DMS79 treated with DMSO at 0.1 percent for 48 hours (cell line): Measurements from ENCODE around the gene MUC5AC.
"Not testable (repeated sequence)": the region's sequence is repeated elsewhere in the genome, so short reads cannot be mapped to it uniquely, and the experiment has no call there.

Source experiments
- DNase-seq: peaks from one replicate; lab custom pipeline; 2025; lab: John Stamatoyannopoulos, UW

The MUC5AC gene

GRCh38 chr11:1147792-1148191 lies 10.0 kb upstream of the MUC5AC start:
- no peak for DNase-seq

- no peak for DNase-seq
These were observed 9.0 kb upstream of the MUC5AC start for GRCh38 chr11:1148752-1149180.

GRCh38 chr11:1149545-1149944 lies 8.2 kb upstream of the MUC5AC start:
- no peak for DNase-seq

GRCh38 chr11:1150116-1150515 lies 7.6 kb upstream of the MUC5AC start:
- DNase-seq, result no peak

- no peak for DNase-seq
These were observed 6.9 kb upstream of the MUC5AC start for GRCh38 chr11:1150769-1151365.

- no peak for DNase-seq
These were observed 6.1 kb upstream of the MUC5AC start for GRCh38 chr11:1151366-1152315.

- no peak for DNase-seq
These were observed 5.2 kb upstream of the MUC5AC start for GRCh38 chr11:1152316-1153104.

GRCh38 chr11:1153105-1153950 lies 4.4 kb upstream of the MUC5AC start:
- DNase-seq, result no peak

GRCh38 chr11:1153951-1154493 lies 3.7 kb upstream of the MUC5AC start:
- no peak for DNase-seq

GRCh38 chr11:1154656-1155055 lies 3.1 kb upstream of the MUC5AC start:
- DNase-seq, result not testable (repeated sequence)

- DNase-seq, result no peak
These were observed 2.5 kb upstream of the MUC5AC start for GRCh38 chr11:1155274-1155693.

GRCh38 chr11:1156506-1157340 lies 1.0 kb upstream of the MUC5AC start:
- no peak for DNase-seq

GRCh38 chr11:1157341-1157644 lies 460 bp upstream of the MUC5AC start:
- no peak for DNase-seq

GRCh38 chr11:1158681-1159487 lies 1.1 kb downstream of the MUC5AC start:
- DNase-seq, result no peak

GRCh38 chr11:1159488-1160220 lies 1.9 kb downstream of the MUC5AC start:
- DNase-seq, result not testable (repeated sequence)

- DNase-seq, result no peak
These were observed 2.7 kb downstream of the MUC5AC start for GRCh38 chr11:1160231-1161101.

- no peak for DNase-seq
These were observed 3.8 kb downstream of the MUC5AC start for GRCh38 chr11:1161410-1162137.
